ENCODE measurements around the gene BEST1. TPM values are rescaled to one million over a fixed set of nuclear protein-coding genes. Genes with fewer than 3 reads are reported as not detected.
A peak's percentile ranks its signal among the peaks of the same experiment; 100 is the strongest.

The BEST1 gene
- total RNA-seq, 1 donor from 2014 or later, result 2.1 TPM

DNA sequence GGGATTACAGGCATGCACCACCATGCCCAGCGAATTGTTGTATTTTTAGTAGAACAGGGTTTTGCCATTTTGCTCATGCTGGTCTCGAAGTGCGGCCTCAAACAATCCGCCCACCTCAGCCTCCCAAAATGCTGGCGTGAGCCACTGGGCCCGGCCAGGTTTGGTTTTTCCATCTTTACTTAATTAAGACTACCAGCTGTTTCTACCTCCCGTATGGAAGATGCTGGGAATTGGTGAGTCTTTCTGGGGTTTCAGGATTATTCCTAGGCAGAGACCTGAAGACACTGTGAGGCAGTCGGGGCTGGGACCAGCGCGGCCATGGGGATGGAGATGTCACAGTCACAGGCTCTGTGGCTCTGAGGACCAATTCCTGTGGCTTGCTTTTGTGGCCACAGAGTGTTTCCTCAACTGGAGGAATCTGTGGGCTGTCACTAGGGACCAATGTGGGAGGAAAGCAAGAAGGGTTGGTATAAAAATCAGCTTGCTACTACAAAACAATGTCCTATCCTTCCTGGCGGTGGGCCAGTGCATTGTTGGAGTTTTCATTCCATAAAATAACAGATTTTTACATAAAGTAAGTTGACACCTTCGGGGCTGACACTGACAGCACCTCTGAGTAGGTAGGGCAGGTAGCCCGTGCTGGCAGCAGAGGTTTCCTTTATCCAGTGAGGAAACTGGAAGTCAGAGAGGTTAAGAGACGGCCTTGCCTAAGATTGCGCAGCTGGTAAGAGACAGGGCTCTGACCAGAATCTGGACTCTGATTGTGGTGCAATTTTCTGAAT lies 25.7 kb downstream of the BEST1 start:
- Histone ChIP-seq H3K9ac (ENCODE audit: low read depth in 1 of 3, low read length in 3 of 3) (no peak overlapping the region), H3K4me3 (ENCODE audit: low read length in 3 of 3) (no peak overlapping the region), H3K9me3 (ENCODE audit: control insufficient read depth in 3 of 3, low read length in 3 of 3) (no peaks in the 10 kb centered on the region), H3K27me3 (ENCODE audit: control insufficient read depth in 3 of 3, insufficient read depth in 3 of 3, low read length in 3 of 3) (no peaks in the 10 kb centered on the region), H3K27ac (ENCODE audit: low read depth, low read length) (no peak overlapping the region), H3K36me3 (ENCODE audit: control insufficient read depth in 3 of 3, insufficient read depth in 3 of 3, low read length in 3 of 3) (no peaks in the 10 kb centered on the region), H3K4me1 (ENCODE audit: control insufficient read depth in 3 of 3, insufficient read depth in 3 of 3, low read length in 3 of 3) (peaks cover 39 to 53% (median 43%) of the 10 kb centered on the region in 3 donors)

DNA sequence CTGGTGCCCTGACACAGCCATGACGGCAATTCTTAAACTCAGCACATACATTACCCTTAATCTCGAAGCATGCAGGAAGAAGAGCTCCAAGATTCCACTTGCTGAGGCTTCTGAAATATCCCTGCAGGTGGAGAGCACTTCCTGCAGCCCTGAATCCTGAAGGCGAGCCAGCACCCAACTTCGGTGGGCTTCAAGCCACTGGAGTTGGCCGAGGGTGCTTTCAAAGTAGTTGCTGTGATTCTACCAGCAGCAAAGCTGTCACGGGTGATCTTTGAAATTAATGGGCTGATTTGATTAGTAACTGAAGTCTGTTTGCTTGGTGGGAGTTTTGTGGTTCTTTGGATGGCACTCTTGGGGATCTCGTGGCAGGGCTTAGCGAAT lies 26.3 kb downstream of the BEST1 start:
- H3K9me3 ChIP-seq (ENCODE audit: control insufficient read depth in 3 of 3, low read length in 3 of 3), result no peaks in the 10 kb centered on the region
- H3K4me1 ChIP-seq (ENCODE audit: control insufficient read depth in 3 of 3, insufficient read depth in 3 of 3, low read length in 3 of 3), result peaks cover 33 to 47% (median 37%) of the 10 kb centered on the region in 3 donors
- no peak overlapping the region for H3K27ac ChIP-seq (ENCODE audit: low read depth, low read length)
- no peak overlapping the region for H3K4me3 ChIP-seq (ENCODE audit: low read length in 3 of 3)
- H3K9ac ChIP-seq (ENCODE audit: low read depth in 1 of 3, low read length in 3 of 3), result no peak overlapping the region
- H3K36me3 ChIP-seq (ENCODE audit: control insufficient read depth in 3 of 3, insufficient read depth in 3 of 3, low read length in 3 of 3), result no peaks in the 10 kb centered on the region
- H3K27me3 ChIP-seq (ENCODE audit: control insufficient read depth in 3 of 3, insufficient read depth in 3 of 3, low read length in 3 of 3), result no peaks in the 10 kb centered on the region

GRCh38 chr11:61976813-61977475 lies 26.8 kb downstream of the BEST1 start:
- no peak overlapping the region for H3K4me3 ChIP-seq (ENCODE audit: low read length in 3 of 3)
- no peaks in the 10 kb centered on the region for H3K27me3 ChIP-seq (ENCODE audit: control insufficient read depth in 3 of 3, insufficient read depth in 3 of 3, low read length in 3 of 3)
- H3K27ac ChIP-seq (ENCODE audit: low read depth, low read length), result no peak overlapping the region
- H3K4me1 ChIP-seq (ENCODE audit: control insufficient read depth in 3 of 3, insufficient read depth in 3 of 3, low read length in 3 of 3), result peaks cover 29 to 44% (median 34%) of the 10 kb centered on the region in 3 donors
- no peaks in the 10 kb centered on the region for H3K36me3 ChIP-seq (ENCODE audit: control insufficient read depth in 3 of 3, insufficient read depth in 3 of 3, low read length in 3 of 3)
- no peaks in the 10 kb centered on the region for H3K9me3 ChIP-seq (ENCODE audit: control insufficient read depth in 3 of 3, low read length in 3 of 3)
- no peak overlapping the region for H3K9ac ChIP-seq (ENCODE audit: low read depth in 1 of 3, low read length in 3 of 3)

- peaks cover 8 to 24% (median 14%) of the 10 kb centered on the region in 3 donors for H3K4me1 ChIP-seq (ENCODE audit: control insufficient read depth in 3 of 3, insufficient read depth in 3 of 3, low read length in 3 of 3)
- H3K27ac ChIP-seq (ENCODE audit: low read depth, low read length), result no peak overlapping the region
- no peak overlapping the region for H3K4me3 ChIP-seq (ENCODE audit: low read length in 3 of 3)
- H3K9ac ChIP-seq (ENCODE audit: low read depth in 1 of 3, low read length in 3 of 3), result peak overlapping the region in 2 of 3 donors; percentile 6 to 20
- H3K27me3 ChIP-seq (ENCODE audit: control insufficient read depth in 3 of 3, insufficient read depth in 3 of 3, low read length in 3 of 3), result no peaks in the 10 kb centered on the region
- H3K9me3 ChIP-seq (ENCODE audit: control insufficient read depth in 3 of 3, low read length in 3 of 3), result no peaks in the 10 kb centered on the region
- no peaks in the 10 kb centered on the region for H3K36me3 ChIP-seq (ENCODE audit: control insufficient read depth in 3 of 3, insufficient read depth in 3 of 3, low read length in 3 of 3)
These were observed 28.8 kb downstream of the BEST1 start for GRCh38 chr11:61978703-61979661.

DNA sequence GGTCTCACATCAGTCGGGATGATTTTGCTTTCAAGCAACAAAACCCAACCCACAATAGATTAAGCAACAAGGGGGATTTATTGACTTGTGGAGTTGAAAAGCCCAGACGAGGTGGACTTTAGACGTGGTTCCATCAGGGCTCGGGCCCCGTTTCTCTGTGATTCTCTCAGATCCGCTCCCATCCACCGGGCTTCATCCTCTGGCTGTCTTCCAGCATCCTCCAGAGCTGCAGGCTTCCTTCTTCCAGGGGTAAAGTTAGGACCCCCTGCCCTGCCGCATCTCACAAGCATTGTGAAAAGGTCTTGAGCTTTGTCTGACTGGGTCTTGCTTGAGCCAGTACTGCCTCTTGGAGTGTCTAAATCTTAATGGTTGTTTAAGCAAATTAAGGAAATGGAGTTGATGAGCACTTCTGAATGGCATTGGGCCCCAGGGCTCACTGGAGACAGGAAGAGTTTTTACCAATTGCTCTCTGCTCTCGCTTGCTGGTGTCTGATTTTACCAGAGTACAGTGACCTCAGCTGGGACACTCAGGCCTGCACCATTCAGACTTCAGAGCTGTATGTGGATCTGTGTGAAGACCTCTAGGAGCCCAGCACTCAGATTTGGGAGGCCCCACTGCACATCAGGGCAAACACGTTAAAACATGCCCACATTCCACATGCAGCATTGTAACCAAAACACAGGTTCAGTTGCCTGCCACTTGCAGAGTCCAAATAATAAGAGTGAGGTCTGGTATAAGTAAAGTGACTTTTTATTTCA lies 30.8 kb downstream of the BEST1 start:
- Histone ChIP-seq H3K9me3 (ENCODE audit: control insufficient read depth in 3 of 3, low read length in 3 of 3) (no peaks in the 10 kb centered on the region), H3K4me3 (ENCODE audit: low read length in 3 of 3) (no peak overlapping the region), H3K27ac (ENCODE audit: low read depth, low read length) (no peak overlapping the region), H3K27me3 (ENCODE audit: control insufficient read depth in 3 of 3, insufficient read depth in 3 of 3, low read length in 3 of 3) (no peaks in the 10 kb centered on the region), H3K36me3 (ENCODE audit: control insufficient read depth in 3 of 3, insufficient read depth in 3 of 3, low read length in 3 of 3) (no peaks in the 10 kb centered on the region), H3K4me1 (ENCODE audit: control insufficient read depth in 3 of 3, insufficient read depth in 3 of 3, low read length in 3 of 3) (peaks cover 4 to 13% (median 8%) of the 10 kb centered on the region in 3 donors), H3K9ac (ENCODE audit: low read depth in 1 of 3, low read length in 3 of 3) (no peak overlapping the region)

DNA sequence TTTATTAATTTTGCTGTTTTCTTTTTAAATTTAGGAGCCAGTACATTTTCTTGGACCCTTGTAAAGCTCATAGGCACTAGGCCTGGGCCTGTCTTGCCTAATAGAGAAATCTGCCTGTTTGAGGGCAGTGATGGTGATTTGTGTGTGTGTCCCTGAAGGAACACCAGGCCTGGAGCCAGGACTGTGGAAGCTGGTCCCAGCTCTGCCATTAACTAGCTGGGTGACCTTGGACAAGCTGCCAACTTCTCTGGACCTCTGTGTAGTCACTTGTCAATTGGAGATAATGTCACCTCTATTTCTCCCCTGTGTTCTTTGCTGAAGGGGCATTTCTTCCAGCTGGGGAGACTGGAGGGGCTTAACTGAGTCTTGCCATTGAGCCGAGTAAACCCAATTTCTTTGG lies 33.3 kb downstream of the BEST1 start:
- no peaks in the 10 kb centered on the region for H3K36me3 ChIP-seq (ENCODE audit: control insufficient read depth in 3 of 3, insufficient read depth in 3 of 3, low read length in 3 of 3)
- H3K9ac ChIP-seq (ENCODE audit: low read depth in 1 of 3, low read length in 3 of 3), result no peak overlapping the region
- H3K9me3 ChIP-seq (ENCODE audit: control insufficient read depth in 3 of 3, low read length in 3 of 3), result no peaks in the 10 kb centered on the region
- H3K4me1 ChIP-seq (ENCODE audit: control insufficient read depth in 3 of 3, insufficient read depth in 3 of 3, low read length in 3 of 3), result peaks cover 4 to 6% (median 4%) of the 10 kb centered on the region in 3 donors
- no peak overlapping the region for H3K4me3 ChIP-seq (ENCODE audit: low read length in 3 of 3)
- no peak overlapping the region for H3K27ac ChIP-seq (ENCODE audit: low read depth, low read length)
- H3K27me3 ChIP-seq (ENCODE audit: control insufficient read depth in 3 of 3, insufficient read depth in 3 of 3, low read length in 3 of 3), result no peaks in the 10 kb centered on the region

GRCh38 chr11:61985869-61986268 lies 35.7 kb downstream of the BEST1 start:
- H3K4me3 ChIP-seq (ENCODE audit: low read length in 3 of 3), result no peak overlapping the region
- no peaks in the 10 kb centered on the region for H3K36me3 ChIP-seq (ENCODE audit: control insufficient read depth in 3 of 3, insufficient read depth in 3 of 3, low read length in 3 of 3)
- H3K9me3 ChIP-seq (ENCODE audit: control insufficient read depth in 3 of 3, low read length in 3 of 3), result no peaks in the 10 kb centered on the region
- no peaks in the 10 kb centered on the region for H3K27me3 ChIP-seq (ENCODE audit: control insufficient read depth in 3 of 3, insufficient read depth in 3 of 3, low read length in 3 of 3)
- no peaks in the 10 kb centered on the region for H3K4me1 ChIP-seq (ENCODE audit: control insufficient read depth in 3 of 3, insufficient read depth in 3 of 3, low read length in 3 of 3)
- no peak overlapping the region for H3K27ac ChIP-seq (ENCODE audit: low read depth, low read length)
- no peak overlapping the region for H3K9ac ChIP-seq (ENCODE audit: low read depth in 1 of 3, low read length in 3 of 3)

GRCh38 chr11:61994981-61995380 lies 44.8 kb downstream of the BEST1 start:
- no peaks in the 10 kb centered on the region for H3K36me3 ChIP-seq (ENCODE audit: control insufficient read depth in 3 of 3, insufficient read depth in 3 of 3, low read length in 3 of 3)
- no peaks in the 10 kb centered on the region for H3K4me1 ChIP-seq (ENCODE audit: control insufficient read depth in 3 of 3, insufficient read depth in 3 of 3, low read length in 3 of 3)
- no peaks in the 10 kb centered on the region for H3K9me3 ChIP-seq (ENCODE audit: control insufficient read depth in 3 of 3, low read length in 3 of 3)
- no peak overlapping the region for H3K4me3 ChIP-seq (ENCODE audit: low read length in 3 of 3)
- H3K27ac ChIP-seq (ENCODE audit: low read depth, low read length), result no peak overlapping the region
- H3K9ac ChIP-seq (ENCODE audit: low read depth in 1 of 3, low read length in 3 of 3), result no peak overlapping the region
- no peaks in the 10 kb centered on the region for H3K27me3 ChIP-seq (ENCODE audit: control insufficient read depth in 3 of 3, insufficient read depth in 3 of 3, low read length in 3 of 3)

GRCh38 chr11:61996933-61997332 lies 46.8 kb downstream of the BEST1 start:
- H3K4me1 ChIP-seq (ENCODE audit: control insufficient read depth in 3 of 3, insufficient read depth in 3 of 3, low read length in 3 of 3), result no peaks in the 10 kb centered on the region
- H3K9me3 ChIP-seq (ENCODE audit: control insufficient read depth in 3 of 3, low read length in 3 of 3), result no peaks in the 10 kb centered on the region
- no peak overlapping the region for H3K27ac ChIP-seq (ENCODE audit: low read depth, low read length)
- no peaks in the 10 kb centered on the region for H3K27me3 ChIP-seq (ENCODE audit: control insufficient read depth in 3 of 3, insufficient read depth in 3 of 3, low read length in 3 of 3)
- no peaks in the 10 kb centered on the region for H3K36me3 ChIP-seq (ENCODE audit: control insufficient read depth in 3 of 3, insufficient read depth in 3 of 3, low read length in 3 of 3)
- no peak overlapping the region for H3K9ac ChIP-seq (ENCODE audit: low read depth in 1 of 3, low read length in 3 of 3)
- H3K4me3 ChIP-seq (ENCODE audit: low read length in 3 of 3), result no peak overlapping the region
